NCI-H146 (cell line): Measurements from ENCODE around the gene SLC22A4.

Experiments
- DNase-seq: peaks from one replicate; lab custom pipeline; 2025; lab: John Stamatoyannopoulos, UW

The SLC22A4 gene

DNA sequence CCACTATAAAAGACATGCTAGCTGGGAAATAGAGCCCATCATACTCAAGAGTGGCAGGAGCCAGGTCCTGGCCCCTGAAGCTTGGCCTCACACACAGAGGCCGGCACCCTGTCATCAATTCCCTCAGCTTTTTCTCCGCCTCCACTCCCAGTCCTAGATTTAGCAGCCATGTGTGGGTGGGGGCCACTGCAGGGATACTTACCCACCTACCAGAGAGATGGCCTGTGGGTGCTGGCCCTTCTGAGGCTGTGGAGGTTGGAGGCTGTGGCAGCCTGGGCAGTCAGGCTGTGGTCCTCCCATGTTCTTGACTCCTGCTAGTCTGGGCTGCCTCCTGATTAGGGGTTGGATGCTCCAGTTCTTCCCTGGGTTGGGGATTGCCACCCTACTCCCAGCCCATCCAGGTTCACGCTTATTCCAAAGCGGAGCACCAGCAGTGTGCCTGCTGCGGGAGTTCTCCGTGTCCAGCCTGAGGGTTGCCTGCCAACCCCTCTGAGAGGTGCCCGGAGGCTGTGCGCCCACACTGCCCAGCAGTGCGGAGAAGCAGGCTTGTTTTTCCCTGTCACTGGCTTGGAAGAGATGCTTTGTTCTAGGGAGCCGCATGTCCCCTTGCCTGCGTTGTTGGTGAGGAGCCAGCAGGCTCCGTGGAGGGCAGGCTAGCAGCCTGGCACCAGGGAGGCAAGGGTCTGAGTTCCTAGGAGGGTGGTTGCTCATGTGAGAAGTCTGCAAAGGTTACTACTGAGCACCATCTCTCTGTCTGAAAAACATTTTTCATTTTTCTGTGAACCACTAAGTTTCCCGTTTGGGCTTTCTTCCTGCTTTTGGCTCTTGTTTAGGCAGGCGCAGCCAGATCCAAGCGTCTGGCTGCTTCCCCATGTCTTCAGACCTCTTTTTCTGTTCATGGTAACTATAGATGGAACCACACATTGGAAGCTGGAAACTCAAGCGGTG is 82.8 kb downstream of the SLC22A4 start:
- DNase-seq: no peak

GRCh38 chr5:132377738-132378137 is 83.5 kb downstream of the SLC22A4 start:
- DNase-seq: no peak

GRCh38 chr5:132378580-132378979 is 84.4 kb downstream of the SLC22A4 start:
- no peak for DNase-seq

GRCh38 chr5:132380047-132380446 is 85.9 kb downstream of the SLC22A4 start:
- no peak for DNase-seq

DNA sequence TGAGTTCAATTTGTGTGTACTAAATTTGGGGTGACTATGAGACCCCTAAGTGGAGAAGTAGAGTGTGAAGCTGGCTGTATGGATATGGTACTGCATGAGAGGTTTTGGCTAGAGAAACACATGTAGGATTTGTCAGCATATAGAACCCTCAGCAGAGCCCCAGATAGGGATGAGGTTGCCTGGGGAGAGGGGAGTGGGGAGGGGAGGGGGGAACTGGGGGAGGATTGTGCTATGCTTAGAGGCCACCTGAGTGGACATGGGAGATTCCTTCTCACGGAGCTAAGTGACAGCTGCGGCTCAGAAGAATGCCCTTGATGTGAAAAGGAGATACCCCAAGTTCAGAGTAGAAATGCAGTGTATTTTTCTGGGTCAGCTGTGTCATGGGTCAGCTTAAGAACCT is 86.5 kb downstream of the SLC22A4 start:
- DNase-seq: no peak

GRCh38 chr5:132381614-132382013 is 87.4 kb downstream of the SLC22A4 start:
- DNase-seq: no peak

GRCh38 chr5:132383261-132383660 is 89.1 kb downstream of the SLC22A4 start:
- no peak for DNase-seq

GRCh38 chr5:132383984-132384383 is 89.8 kb downstream of the SLC22A4 start:
- DNase-seq: no peak

- no peak for DNase-seq
Measured at GRCh38 chr5:132384506-132385050, 90.4 kb downstream of the SLC22A4 start.

DNA sequence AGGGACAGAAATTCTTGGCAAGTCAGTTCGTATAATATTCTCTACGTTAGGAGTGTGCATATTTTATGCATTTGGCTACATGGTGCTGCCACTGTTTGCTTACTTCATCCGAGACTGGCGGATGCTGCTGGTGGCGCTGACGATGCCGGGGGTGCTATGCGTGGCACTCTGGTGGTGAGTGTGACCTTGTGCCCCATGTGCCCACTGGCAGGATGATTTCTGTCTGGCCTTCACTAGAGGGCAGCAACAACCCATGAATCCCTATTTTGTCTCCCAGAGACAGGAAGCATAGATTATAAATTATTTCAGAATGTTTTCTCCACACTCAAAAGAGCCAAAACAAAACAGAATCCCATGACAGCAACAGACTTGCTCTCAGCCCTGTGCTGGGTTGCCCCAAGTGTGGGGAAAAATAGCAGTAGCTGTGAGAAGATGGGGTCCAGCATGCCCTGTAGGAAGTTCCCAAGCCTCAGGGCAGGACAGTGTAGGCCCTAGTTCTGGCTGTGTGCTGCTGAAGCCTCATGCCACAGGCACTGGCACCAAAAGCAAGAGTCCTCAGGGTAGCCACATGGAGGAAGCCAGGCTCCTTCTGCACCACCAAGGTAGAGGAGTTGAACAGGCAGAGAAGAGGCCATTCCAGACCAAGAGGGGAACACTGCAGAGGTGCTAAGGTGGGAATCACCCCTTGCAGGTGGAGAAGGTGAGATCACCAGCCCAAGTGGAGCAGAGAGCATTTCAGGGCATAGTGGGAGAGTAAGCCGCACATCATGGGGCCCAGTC is 91.3 kb downstream of the SLC22A4 start:
- peak; percentile 12 for DNase-seq

GRCh38 chr5:132386644-132387286 is 92.6 kb downstream of the SLC22A4 start:
- peak; percentile 18 for DNase-seq

DNA sequence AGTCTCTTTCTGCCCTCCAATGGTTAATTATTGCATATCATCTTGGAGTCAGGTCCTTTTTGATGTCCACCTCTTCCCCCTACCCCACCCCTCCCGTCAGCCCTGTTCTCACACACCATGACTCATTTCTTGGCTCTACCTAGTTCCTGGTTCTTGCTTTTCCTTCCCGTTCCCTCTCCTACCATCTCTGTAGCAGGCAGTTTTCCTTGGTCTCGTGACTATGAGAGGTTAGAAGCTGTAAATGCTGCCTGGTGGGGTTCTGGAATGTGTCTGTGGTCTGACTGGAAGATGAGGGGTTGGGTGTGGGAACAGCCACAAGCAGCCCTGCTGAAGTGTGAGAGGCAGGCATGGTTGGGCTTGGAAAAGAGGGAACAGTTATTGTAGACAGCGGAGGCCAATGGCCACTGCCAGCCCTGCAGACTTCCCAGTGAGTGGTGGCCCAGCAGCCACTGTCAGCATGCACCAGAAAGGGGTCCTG is 93.5 kb downstream of the SLC22A4 start:
- no peak for DNase-seq

DNA sequence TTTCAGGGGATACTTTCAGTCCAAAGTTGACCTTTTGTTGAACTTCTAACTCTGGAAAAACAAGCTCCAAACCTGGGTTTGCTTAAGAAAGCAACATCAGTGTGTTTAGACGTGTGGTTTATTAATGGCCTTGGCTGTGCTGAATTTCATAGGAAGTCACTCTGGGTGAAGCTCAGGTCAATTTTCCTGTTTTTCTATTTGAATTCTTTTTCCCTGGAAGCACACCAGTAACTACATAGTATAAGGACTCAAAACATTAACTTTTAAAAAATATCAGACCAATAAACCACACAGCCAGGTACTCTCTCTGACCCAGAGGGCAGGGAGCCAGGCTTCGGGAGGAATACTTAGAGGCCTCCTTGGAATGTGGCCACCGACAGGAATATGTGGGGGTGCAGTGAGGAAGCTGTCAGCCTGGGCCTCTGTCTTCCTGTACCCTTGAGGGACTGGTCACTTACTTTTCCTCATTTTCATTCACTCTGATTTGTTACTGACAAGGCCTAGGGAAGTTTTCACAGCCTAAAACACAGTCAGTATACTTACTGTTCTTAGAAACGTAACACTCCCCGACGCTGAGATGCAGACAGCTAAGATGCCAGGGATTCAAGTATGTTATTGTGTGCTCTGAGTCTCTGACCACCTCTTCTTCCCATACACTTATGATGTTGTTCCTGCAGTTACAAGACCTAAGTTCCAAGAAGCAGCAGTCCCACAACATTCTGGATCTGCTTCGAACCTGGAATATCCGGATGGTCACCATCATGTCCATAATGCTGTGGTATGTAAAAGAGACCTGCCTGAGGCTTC is 94.3 kb downstream of the SLC22A4 start:
- DNase-seq: no peak

DNA sequence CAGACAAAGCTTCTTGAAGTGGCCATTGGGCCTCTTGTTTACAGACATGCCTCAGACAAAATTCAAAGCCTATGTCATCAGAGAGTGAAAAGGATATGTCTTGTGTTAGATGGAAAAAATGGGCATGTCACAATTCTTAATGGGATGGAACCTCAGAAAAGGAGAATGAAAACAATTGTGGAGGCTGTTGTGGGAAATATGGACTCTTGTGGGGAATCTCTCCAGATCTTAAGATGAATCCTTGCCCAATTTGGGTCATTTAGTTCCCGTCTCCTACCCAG is 94.8 kb downstream of the SLC22A4 start:
- DNase-seq: no peak

DNA sequence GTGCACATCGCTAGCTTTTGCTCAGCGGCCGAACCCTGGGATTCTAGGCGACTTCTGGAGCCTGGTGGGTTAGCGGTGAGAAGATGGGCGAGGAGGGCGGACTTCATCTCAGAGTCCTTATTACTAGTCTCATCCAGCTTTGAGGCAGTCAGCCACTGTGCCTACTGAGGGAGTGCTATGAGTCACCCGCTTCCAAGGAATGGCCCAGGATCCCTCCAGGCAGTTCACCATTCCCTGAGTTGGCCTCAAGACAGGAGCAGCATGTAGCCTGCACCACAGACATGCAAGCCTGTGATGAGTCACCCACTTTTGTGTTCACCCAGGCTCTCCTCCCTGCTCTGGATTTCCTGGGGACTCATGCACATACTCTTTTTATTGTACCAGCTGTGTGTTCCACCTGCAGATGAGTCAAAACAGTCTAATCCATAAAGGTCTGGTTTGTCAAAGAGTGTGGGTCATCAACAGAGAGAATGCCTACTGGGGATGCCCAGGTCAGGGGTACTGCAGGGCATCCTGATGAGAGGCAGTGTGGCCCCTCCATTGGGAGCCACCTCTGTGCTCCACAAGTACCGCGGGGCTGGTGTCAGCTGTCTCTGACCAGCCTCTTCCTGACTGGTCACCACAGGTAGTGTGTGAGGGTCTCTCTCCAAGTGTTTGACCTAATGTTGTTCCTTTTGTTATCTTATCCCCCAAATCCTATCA is 95.5 kb downstream of the SLC22A4 start:
- DNase-seq: no peak

- no peak for DNase-seq
Measured at GRCh38 chr5:132391247-132391646, 97.1 kb downstream of the SLC22A4 start.

DNA sequence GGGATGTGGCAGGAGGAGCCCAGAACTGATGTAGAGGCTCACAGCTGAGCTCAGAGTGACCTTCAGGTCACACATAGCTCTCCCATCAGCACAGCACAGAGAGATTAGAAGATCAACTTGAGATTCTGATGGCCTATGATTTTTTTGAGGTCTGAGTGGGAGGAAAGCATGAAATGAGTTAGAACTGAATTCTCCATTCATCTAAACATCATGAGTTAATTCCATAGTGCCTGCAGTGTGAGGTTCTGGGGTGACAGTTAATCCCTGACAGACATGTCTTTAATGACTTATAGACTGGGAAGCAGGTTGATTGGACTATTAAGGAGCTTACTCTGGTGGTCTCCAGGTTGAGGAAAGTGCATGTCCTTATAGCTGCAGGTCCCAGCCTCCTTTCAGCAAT is 97.7 kb downstream of the SLC22A4 start:
- no peak for DNase-seq

- DNase-seq: no peak
Measured at GRCh38 chr5:132392411-132392810, 98.2 kb downstream of the SLC22A4 start.

GRCh38 chr5:132392978-132393825 is 99.0 kb downstream of the SLC22A4 start:
- no peak for DNase-seq
